Ammon's horn (tissue), 1 donor: ENCODE measurements around the gene ZFP28.

Experiments
- DNase-seq: peaks from one replicate; pipeline ENCODE4 v3.0.0-alpha.2; 2016; ENCODE audit warnings: low spot score

ZFP28 gene

GRCh38 chr19:56538761-56539263, at the start of gene ZFP28:
TSS of gene ZFP28 (plus strand) at chr19:56538948. CDS start at chr19:56539019, 71 bp downstream.
- DNase-seq: no peak

GRCh38 chr19:56491399-56491798, 47.3 kb upstream of the ZFP28 start:
- no peak for DNase-seq

GRCh38 chr19:56504581-56504980, 34.2 kb upstream of the ZFP28 start:
- DNase-seq: no peak

DNA sequence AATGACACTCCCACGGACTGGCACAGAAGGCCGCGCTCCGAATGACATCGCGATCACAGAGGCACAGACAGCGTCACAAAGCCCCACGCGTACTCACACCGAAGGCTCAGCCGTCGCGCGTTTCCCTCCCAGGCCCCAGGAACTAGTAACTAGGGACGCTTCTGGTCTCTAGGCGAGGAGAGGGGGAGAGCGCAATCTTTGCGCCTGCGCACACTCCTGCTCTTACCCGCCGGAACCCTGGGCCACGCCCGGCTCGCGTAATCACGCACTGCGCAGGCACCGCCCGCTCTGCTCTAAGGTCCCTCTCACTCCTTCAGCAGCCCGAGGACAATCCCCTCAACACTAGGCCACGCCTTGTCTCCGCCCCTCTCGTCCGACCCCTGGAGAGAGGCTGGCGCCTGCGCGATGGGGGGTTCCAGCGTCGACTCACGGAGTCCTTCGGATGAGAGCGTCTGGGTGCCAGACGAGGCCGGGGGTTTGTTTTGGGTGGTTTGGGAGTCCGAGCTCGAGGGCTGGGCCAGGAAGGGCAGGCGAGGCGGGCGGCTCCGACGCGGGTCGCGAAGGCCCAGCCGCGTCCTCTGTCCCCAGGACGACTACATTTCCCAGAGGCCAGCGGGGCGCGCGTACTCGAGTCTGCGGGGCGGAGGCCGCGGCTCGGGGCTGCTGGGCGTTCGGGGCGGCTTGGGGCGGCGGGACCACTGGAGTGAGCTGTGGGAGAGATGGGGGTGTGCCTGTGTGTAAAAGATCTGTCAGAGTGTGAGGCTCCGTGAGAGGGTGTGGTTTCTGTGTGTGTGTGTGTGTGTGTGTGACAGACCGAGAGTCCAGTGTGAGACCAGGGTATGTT, 31.1 kb upstream of the ZFP28 start, which contains the start of gene ZNF471:
Gene ZNF471 (plus strand): TSS at position 410 of the 844 bp plus-strand sequence. CDS start 3,717 bp downstream, outside the sequence.
- DNase-seq: peak; percentile 100

- DNase-seq: no peak
Observed at GRCh38 chr19:56508290-56508778, 30.4 kb upstream of the ZFP28 start.

GRCh38 chr19:56525214-56525860, 13.4 kb upstream of the ZFP28 start:
- no peak for DNase-seq

DNA sequence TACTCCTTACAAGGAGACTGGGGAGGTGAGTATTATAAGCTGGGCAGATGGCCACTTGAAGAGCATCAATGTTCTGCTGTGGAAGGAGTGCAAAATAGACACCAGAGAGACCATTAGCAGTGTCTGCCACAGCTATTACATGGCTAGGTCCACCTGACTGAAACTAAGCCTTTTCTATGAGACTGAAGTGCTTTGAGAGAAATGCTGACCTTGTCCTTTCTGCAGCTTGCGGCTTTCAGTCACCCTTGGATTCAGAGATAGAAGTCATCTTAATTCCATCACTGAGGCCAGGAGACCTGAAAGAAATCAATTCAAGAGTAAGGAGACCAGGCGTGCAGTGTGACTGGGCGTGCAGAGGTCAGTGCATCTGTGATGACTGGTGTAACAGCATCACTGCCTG, 1.3 kb upstream of the ZFP28 start:
- DNase-seq: no peak

- DNase-seq: peak; percentile 95
Observed at GRCh38 chr19:56538254-56538760, 441 bp upstream of the ZFP28 start.

- no peak for DNase-seq
Observed at GRCh38 chr19:56543776-56544175, 5.0 kb downstream of the ZFP28 start.

DNA sequence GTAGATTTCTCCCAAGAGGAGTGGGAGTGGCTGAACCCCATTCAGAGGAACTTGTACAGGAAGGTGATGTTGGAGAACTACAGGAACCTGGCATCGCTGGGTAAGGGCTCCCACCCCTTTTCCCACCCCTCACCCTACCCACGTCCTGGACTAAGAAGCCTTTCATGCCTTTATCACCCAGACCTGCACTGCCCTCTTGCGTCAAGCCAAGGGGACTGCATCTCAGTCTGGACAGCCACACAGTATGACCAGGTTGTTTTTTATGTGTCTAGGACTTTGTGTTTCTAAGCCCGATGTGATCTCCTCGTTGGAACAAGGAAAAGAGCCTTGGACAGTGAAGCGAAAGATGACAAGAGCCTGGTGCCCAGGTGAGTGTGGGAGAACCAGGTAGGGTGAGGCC, 8.8 kb downstream of the ZFP28 start:
- DNase-seq: no peak

DNA sequence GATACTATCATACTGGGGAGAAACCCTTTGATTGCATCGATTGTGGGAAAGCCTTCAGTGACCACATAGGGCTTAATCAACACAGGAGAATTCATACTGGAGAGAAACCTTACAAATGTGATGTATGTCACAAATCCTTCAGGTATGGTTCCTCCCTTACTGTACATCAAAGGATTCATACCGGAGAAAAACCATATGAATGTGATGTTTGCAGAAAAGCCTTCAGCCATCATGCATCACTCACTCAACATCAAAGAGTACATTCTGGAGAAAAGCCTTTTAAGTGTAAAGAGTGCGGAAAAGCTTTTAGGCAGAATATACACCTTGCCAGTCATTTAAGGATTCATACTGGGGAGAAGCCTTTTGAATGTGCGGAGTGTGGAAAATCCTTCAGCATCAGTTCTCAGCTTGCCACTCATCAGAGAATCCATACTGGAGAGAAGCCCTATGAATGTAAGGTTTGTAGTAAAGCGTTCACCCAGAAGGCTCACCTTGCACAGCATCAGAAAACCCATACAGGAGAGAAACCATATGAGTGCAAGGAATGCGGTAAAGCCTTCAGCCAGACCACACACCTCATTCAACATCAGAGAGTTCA, 15.6 kb downstream of the ZFP28 start:
- no peak for DNase-seq

- DNase-seq: no peak
Observed at GRCh38 chr19:56562766-56563165, 24.0 kb downstream of the ZFP28 start.

DNA sequence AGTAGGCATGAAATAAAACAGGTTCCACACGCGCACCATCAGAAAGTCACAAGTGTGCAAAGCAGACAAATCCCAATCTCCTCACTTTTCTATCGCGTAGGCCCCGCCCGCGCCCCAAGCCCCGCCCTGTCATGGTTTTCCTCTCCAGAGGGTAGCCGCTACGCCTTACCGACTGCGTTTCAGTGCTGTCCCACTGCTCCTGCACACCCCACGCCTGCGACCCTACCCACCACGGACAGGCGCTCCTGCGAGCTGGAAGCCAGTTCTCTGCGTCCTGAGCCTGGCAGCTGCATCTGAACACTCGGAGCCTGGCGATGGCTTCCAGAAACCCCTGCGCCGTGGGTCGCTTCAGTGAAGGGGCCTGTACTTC, 28.1 kb downstream of the ZFP28 start:
- peak; percentile 61 for DNase-seq

DNA sequence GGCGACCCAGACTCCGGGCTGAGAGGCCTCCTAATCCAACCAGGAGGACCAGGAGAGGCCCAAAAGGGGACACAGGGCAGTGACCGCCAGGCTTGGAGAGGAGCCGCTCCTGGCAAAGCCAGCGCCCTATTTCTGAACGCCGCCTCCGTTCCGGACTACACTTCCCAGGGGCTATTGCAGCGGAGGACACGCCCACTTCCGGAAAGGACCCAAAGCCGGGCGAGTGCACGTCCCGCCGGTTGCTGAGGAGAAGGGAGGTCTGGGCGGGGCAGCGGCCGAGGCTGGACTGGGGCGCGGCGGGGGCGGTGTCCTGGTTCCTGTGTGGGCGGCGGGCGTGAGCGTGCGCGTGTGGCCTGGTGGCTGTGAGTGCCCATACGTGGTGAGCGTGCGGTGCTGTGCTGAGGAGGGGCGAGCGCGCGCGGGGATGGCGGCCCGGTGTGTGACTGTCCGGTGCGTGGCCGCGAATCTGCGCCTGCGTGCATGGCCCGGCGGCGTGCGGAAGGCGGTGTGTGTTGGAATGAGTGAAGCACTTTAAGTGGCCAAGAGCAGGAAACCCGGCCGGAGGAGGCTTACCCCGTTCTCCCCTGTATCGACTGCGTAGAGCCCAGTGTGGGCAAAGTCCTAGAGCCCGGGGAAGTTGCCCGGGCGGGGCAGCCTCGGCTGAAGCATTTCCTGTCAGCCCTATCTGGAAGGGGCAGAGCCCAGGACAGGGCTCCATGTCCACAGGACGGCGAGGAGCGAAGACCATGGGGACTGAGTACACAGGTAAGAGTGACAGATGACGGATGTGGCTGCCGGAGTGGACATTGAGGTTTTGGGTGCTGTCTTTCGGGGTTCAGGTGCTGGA, 28.7 kb downstream of the ZFP28 start, which contains the start of gene ZNF470:
Gene ZNF470 (plus strand): TSS at position 195 of the 847 bp plus-strand sequence. CDS start 2,844 bp downstream, outside the sequence.
- peak; percentile 96 for DNase-seq

GRCh38 chr19:56572589-56572988, 33.8 kb downstream of the ZFP28 start:
- DNase-seq: no peak

- DNase-seq: no peak
Observed at GRCh38 chr19:56573914-56574313, 35.2 kb downstream of the ZFP28 start.

DNA sequence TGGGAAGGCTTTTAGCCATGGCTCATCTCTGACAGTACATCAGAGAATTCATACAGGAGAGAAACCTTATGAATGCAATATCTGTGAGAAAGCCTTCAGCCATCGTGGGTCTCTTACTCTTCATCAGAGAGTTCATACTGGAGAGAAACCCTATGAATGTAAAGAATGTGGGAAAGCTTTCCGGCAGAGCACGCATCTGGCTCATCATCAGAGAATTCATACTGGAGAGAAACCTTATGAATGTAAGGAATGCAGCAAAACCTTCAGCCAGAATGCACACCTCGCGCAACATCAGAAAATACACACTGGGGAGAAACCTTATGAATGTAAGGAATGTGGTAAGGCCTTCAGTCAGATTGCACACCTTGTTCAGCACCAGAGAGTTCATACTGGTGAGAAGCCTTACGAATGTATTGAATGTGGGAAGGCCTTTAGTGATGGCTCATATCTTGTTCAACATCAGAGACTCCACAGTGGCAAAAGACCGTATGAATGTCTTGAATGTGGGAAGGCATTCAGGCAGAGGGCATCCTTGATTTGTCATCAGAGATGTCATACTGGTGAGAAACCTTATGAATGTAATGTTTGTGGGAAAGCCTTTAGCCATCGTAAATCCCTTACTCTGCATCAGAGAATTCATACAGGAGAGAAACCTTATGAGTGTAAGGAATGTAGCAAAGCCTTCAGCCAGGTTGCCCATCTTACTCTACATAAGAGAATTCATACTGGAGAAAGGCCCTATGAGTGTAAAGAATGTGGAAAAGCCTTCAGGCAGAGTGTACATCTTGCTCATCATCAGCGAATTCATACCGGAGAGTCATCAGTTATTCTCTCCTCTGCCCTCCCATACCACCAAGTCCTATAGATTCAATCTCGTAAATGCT, 39.2 kb downstream of the ZFP28 start:
- DNase-seq: no peak

GRCh38 chr19:56594446-56594782, 55.7 kb downstream of the ZFP28 start:
- DNase-seq: no peak

GRCh38 chr19:56594783-56595547, 56.2 kb downstream of the ZFP28 start, which contains the start of gene ZNF71:
TSS of gene ZNF71 (plus strand) at chr19:56595302. CDS start at chr19:56601559, 6,257 bp downstream.
- peak; percentile 85 for DNase-seq

DNA sequence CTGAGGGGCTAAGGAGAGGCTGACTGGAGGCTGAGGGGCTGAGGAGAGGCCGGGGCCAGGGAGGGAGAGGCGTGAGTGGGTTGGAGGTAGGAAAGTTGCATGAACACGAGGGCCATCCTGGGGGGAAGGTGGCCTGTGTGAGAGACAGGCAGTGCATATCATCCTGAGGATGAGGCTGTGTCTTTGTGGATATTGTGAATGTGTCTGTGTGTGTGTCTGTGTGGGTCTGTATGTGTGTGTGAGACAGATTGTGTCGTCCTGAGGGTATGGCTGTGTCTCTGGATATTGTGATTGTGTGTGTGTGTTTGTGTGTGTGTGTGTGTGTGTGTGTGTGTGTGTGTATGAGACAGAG, 56.8 kb downstream of the ZFP28 start:
- no peak for DNase-seq
